HL-60 (cell line): ENCODE results near the gene PRKAA2.

Experiments used
- DNase-seq, 2 experiments: peaks; one replicate each; pipeline ENCODE4 v3.0.0-alpha.2; 2010 to 2020; ENCODE audit warnings: low read depth in 1 of 2, low spot score in 1 of 2
- H3K27ac ChIP-seq: fragments of 250-450 bp; sonication (Bioruptor Pico); replicated peaks from 2 replicates; pipeline ENCODE4 v1.5.1; 2020; ENCODE audit warnings: mild to moderate bottlenecking, moderate library complexity
- H3K27me3 ChIP-seq: fragments of 250-450 bp; sonication (Bioruptor Pico); 2 replicates; pipeline ENCODE4 v1.5.1; 2021; ENCODE audit warnings: mild to moderate bottlenecking, moderate library complexity; ENCODE audit not compliant: insufficient read depth, poor library complexity, severe bottlenecking
- H3K4me3 ChIP-seq: replicated peaks from 2 replicates; pipeline ENCODE4 v1.5.1; 2011; ENCODE audit warnings: mild to moderate bottlenecking, control low read depth, low read length; ENCODE audit not compliant: insufficient read depth
- GABPA ChIP-seq: IDR thresholded peaks from 2 replicates; pipeline ENCODE4 v1.6.1; 2012; ENCODE audit warnings: low read depth
- POLR2AphosphoS5 ChIP-seq: IDR thresholded peaks from 2 replicates; pipeline ENCODE4 v1.6.1; 2012; ENCODE audit warnings: low read depth
- SPI1 ChIP-seq: IDR thresholded peaks from 2 replicates; pipeline ENCODE4 v1.6.1; 2012; ENCODE audit warnings: low read depth, mild to moderate bottlenecking, borderline replicate concordance
- TF ChIP-seq, protein P1 (sequence below): IDR thresholded peaks from 2 replicates; pipeline ENCODE4 v1.6.1; 2012; ENCODE audit warnings: low read depth; ENCODE audit not compliant: insufficient replicate concordance
- TF ChIP-seq, protein P2 (sequence below): IDR thresholded peaks from one replicate; pipeline ENCODE4 v1.5.1; 2011; ENCODE audit warnings: low read length, control low read depth, inconsistent platforms; ENCODE audit not compliant: insufficient read depth

The PRKAA2 gene

DNA sequence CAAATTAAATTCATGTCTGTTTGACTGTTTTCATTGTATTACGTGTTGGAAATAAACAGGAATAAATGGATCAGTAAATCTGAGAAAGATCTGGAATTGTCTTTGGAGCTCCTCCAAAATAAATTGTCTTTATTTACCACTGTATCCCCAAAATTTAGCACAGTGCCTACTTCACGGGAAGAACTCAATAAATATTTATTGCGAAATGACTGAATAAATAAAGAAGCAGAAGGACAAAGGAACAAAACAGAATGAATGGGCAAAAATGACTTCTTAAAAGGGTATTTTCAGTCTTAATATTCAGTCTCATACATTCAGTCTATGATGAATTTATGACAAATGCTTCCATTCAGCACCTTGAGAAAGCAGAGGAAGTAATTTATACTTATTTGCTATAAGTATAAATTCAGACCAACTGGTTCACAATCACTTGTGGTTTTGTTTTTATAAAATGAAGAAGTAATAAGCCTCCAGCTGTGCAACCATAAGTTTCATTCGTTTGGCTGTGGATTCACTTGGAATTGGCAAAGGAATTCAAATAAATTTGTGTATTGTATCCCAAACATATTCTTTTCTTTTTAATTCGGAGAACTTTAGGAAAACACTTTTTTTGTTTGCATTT is 19.2 kb upstream of the PRKAA2 start:
- TF ChIP-seq, protein P1, sequence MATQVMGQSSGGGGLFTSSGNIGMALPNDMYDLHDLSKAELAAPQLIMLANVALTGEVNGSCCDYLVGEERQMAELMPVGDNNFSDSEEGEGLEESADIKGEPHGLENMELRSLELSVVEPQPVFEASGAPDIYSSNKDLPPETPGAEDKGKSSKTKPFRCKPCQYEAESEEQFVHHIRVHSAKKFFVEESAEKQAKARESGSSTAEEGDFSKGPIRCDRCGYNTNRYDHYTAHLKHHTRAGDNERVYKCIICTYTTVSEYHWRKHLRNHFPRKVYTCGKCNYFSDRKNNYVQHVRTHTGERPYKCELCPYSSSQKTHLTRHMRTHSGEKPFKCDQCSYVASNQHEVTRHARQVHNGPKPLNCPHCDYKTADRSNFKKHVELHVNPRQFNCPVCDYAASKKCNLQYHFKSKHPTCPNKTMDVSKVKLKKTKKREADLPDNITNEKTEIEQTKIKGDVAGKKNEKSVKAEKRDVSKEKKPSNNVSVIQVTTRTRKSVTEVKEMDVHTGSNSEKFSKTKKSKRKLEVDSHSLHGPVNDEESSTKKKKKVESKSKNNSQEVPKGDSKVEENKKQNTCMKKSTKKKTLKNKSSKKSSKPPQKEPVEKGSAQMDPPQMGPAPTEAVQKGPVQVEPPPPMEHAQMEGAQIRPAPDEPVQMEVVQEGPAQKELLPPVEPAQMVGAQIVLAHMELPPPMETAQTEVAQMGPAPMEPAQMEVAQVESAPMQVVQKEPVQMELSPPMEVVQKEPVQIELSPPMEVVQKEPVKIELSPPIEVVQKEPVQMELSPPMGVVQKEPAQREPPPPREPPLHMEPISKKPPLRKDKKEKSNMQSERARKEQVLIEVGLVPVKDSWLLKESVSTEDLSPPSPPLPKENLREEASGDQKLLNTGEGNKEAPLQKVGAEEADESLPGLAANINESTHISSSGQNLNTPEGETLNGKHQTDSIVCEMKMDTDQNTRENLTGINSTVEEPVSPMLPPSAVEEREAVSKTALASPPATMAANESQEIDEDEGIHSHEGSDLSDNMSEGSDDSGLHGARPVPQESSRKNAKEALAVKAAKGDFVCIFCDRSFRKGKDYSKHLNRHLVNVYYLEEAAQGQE, result no peak
- TF ChIP-seq, protein P2, sequence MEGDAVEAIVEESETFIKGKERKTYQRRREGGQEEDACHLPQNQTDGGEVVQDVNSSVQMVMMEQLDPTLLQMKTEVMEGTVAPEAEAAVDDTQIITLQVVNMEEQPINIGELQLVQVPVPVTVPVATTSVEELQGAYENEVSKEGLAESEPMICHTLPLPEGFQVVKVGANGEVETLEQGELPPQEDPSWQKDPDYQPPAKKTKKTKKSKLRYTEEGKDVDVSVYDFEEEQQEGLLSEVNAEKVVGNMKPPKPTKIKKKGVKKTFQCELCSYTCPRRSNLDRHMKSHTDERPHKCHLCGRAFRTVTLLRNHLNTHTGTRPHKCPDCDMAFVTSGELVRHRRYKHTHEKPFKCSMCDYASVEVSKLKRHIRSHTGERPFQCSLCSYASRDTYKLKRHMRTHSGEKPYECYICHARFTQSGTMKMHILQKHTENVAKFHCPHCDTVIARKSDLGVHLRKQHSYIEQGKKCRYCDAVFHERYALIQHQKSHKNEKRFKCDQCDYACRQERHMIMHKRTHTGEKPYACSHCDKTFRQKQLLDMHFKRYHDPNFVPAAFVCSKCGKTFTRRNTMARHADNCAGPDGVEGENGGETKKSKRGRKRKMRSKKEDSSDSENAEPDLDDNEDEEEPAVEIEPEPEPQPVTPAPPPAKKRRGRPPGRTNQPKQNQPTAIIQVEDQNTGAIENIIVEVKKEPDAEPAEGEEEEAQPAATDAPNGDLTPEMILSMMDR, result no peak
- TF ChIP-seq POLR2AphosphoS5 (no peak), SPI1 (no peak), GABPA (no peak)
- Histone ChIP-seq H3K27ac (no peak overlapping the region), H3K27me3 (peaks cover 3% of the 10 kb centered on the region), H3K4me3 (no peak overlapping the region)
- no peak for DNase-seq

DNA sequence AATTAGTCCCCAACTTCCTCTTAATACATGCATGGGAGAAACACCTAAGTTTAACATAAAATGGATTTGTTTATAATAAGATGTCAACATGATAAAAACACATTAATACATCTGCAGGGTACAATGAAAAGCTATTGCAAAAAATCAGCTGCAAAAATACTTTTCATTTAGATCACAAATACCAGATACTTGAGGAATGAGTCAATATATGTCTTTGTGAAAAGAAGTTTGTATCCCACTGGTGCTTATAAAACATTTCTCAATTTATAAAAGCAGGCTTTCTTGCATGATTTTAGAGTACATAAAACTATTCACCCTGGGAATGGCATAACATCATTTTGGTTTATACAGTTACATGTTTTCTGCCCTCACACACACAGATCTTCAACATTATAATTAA is 18.6 kb upstream of the PRKAA2 start:
- TF ChIP-seq, protein P1, result no peak
- TF ChIP-seq, protein P2, result no peak
- no peak for TF ChIP-seq GABPA
- TF ChIP-seq SPI1, result no peak
- TF ChIP-seq POLR2AphosphoS5, result no peak

DNA sequence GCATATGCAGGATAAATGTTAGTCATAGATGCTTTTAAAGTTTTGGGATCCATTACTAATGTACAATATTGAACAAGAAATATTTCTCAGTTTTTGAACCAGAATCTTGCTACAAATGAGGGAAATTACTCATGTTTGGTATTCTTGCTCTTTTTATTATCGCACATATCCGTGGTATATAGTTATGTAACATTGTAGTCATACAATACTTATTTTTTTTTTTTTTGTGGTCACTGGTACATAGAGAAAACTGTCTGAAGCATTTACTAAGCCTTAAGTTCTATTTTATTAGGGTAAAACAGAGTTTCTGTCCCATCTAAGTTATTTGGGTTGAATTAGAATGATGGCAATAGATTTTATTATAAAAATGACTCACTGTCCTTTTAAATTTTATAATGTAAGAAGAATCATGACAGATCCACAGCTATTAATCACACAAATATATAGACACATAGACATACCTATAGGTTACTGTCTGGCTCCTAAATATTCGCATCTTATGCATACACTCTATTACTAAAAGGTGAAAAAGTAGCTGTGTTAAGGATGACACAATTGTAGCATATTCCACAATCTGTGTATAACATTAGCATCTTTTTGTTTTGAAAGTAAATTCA is 18.0 kb upstream of the PRKAA2 start:
- Histone ChIP-seq H3K4me3 (no peak overlapping the region), H3K27me3 (peaks cover 3% of the 10 kb centered on the region), H3K27ac (no peak overlapping the region)
- TF ChIP-seq, protein P2, result no peak
- no peak for TF ChIP-seq GABPA
- no peak for DNase-seq

More for the DNA sequence above, 18.6 kb upstream of the PRKAA2 start:
- Histone ChIP-seq H3K4me3 (no peak overlapping the region), H3K27me3 (peaks cover 3% of the 10 kb centered on the region), H3K27ac (no peak overlapping the region)
- no peak for DNase-seq
